ENCODE results near the gene CLEC4M. TPM values are rescaled to one million over a fixed set of nuclear protein-coding genes. Genes with fewer than 3 reads are reported as not detected.

The CLEC4M gene
- total and polyA plus RNA-seq, 4 donors, result 22.2 to 33.5 (median 32.9) TPM

DNA sequence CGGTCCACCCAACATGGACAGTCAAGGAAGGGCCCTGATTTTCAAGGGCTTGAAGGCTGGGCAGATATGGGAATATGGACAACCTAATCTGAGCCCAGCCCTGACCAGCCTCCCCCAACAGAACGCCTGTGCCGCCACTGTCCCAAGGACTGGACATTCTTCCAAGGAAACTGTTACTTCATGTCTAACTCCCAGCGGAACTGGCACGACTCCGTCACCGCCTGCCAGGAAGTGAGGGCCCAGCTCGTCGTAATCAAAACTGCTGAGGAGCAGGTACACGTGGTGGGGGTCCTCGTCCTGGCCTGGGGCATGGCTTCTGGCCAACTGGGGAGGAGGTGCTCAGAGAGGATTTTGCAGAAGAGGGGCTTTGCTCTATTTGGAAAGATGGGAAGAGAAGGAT is 3.5 kb downstream of the CLEC4M start:
- Histone ChIP-seq H3K9me3 (ENCODE audit: control insufficient read depth in 4 of 4, low read length in 3 of 4) (no peaks in the 10 kb centered on the region), H3K27ac (ENCODE audit: low read depth in 1 of 2, low read length in 2 of 2) (no peak overlapping the region), H3K36me3 (ENCODE audit: control insufficient read depth in 4 of 4, insufficient read depth in 3 of 4, low read depth in 1 of 4, low read length in 3 of 4) (no peaks in the 10 kb centered on the region), H3K4me1 (ENCODE audit: control insufficient read depth in 4 of 4, insufficient read depth in 4 of 4, low read length in 3 of 4) (no peaks in the 10 kb centered on the region), H3K9ac (ENCODE audit: low read depth in 1 of 2, low read length in 2 of 2) (no peak overlapping the region), H3K27me3 (ENCODE audit: control insufficient read depth in 4 of 4, insufficient read depth in 4 of 4, low read length in 3 of 4) (no peaks in the 10 kb centered on the region), H3K4me3 (ENCODE audit: low read depth in 1 of 3, low read length in 3 of 3) (no peak overlapping the region)
- WGBS, result 60% methylated on average over 11 of the region's 11 CpGs
- DNase-seq (ENCODE audit: low spot score), result no peak
- TF ChIP-seq TAF1 (conservative IDR thresholded peaks at IDR 0.05) (no peak), YY1 (IDR thresholded peaks at IDR 0.05) (no peak), CTCF (IDR thresholded peaks at IDR 0.05; ENCODE audit: low read depth, low read length, missing input control) (no peak), RAD21 (IDR thresholded peaks at IDR 0.05) (no peak), JUND (IDR thresholded peaks at IDR 0.05) (no peak), FOXA2 (IDR thresholded peaks at IDR 0.05) (no peak), NR2F2 (IDR thresholded peaks at IDR 0.05) (no peak), HNF4A (conservative IDR thresholded peaks at IDR 0.05) (no peak), SP1 (IDR thresholded peaks at IDR 0.05) (no peak), GABPA (IDR thresholded peaks at IDR 0.05 in 1 of 2, conservative IDR thresholded peaks at IDR 0.05 in 1 of 2) (no peak), REST (IDR thresholded peaks at IDR 0.05) (no peak), FOXA1 (IDR thresholded peaks at IDR 0.05) (no peak), RXRA (IDR thresholded peaks at IDR 0.05) (no peak), HNF4G (IDR thresholded peaks at IDR 0.05) (no peak), EGR1 (IDR thresholded peaks at IDR 0.05; ENCODE audit: low read depth in 2 of 2) (no peak)
- TF ChIP-seq, protein P1, sequence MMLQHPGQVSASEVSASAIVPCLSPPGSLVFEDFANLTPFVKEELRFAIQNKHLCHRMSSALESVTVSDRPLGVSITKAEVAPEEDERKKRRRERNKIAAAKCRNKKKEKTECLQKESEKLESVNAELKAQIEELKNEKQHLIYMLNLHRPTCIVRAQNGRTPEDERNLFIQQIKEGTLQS (IDR thresholded peaks at IDR 0.05), result no peak
- TF ChIP-seq, protein P2, sequence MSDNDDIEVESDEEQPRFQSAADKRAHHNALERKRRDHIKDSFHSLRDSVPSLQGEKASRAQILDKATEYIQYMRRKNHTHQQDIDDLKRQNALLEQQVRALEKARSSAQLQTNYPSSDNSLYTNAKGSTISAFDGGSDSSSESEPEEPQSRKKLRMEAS (IDR thresholded peaks at IDR 0.05), result no peak
- TF ChIP-seq, protein P3, sequence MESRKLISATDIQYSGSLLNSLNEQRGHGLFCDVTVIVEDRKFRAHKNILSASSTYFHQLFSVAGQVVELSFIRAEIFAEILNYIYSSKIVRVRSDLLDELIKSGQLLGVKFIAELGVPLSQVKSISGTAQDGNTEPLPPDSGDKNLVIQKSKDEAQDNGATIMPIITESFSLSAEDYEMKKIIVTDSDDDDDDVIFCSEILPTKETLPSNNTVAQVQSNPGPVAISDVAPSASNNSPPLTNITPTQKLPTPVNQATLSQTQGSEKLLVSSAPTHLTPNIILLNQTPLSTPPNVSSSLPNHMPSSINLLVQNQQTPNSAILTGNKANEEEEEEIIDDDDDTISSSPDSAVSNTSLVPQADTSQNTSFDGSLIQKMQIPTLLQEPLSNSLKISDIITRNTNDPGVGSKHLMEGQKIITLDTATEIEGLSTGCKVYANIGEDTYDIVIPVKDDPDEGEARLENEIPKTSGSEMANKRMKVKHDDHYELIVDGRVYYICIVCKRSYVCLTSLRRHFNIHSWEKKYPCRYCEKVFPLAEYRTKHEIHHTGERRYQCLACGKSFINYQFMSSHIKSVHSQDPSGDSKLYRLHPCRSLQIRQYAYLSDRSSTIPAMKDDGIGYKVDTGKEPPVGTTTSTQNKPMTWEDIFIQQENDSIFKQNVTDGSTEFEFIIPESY (IDR thresholded peaks at IDR 0.05), result no peak

Data from liver (tissue), 9 donors.